H1 (cell line): Measurements from ENCODE around the gene IBSP. TPM values are rescaled to one million over a fixed set of nuclear protein-coding genes. Genes with fewer than 3 reads are reported as not detected.

ENCODE experiments used
- CTCF ChIA-PET: fragments of 300-600 bp; sonication (Branson Sonifier 250); formaldehyde crosslinking; loops from one replicate; lab custom pipeline; 2021; ENCODE audit not compliant: partially characterized antibody; lab: Charles Lee
- POLR2A ChIA-PET: fragments of 300-600 bp; sonication (Branson Sonifier 250); formaldehyde crosslinking; loops from one replicate; lab custom pipeline; 2021; ENCODE audit warnings: inconsistent platforms; ENCODE audit not compliant: partially characterized antibody; lab: Charles Lee
- DNase-seq, 2 experiments: peaks; one replicate each; pipeline versions ENCODE4 v3.0.0 to v3.0.0-alpha.2; 2010 to 2022; ENCODE audit warnings: low spot score in 2 of 2, low read depth in 1 of 2, mixed read lengths in 1 of 2
- FAIRE-seq: peaks from 2 replicates; lab custom pipeline; 2011; peaks lifted over from hg19 to GRCh38; lab: Jason Lieb, UNC
- H2AFZ ChIP-seq: 2 replicates; pipeline ENCODE4 v1.8.1; 2012; ENCODE audit warnings: low read length, inconsistent platforms
- H2AK5ac ChIP-seq: 2 replicates; pipeline ENCODE4 v1.6.1; 2013; ENCODE audit warnings: low read depth, low read length
- H2BK120ac ChIP-seq: replicated peaks from 2 replicates; pipeline ENCODE3; 2013; ENCODE audit warnings: low read depth, low read length, inconsistent platforms
- H2BK12ac ChIP-seq: 2 replicates; pipeline ENCODE4 v1.6.1; 2013; ENCODE audit warnings: low read depth, low read length
- H2BK15ac ChIP-seq: 2 replicates; pipeline ENCODE4 v1.6.1; 2013; ENCODE audit warnings: low read length
- H2BK20ac ChIP-seq: 2 replicates; pipeline ENCODE4 v1.6.1; 2013; ENCODE audit warnings: low read length
- H2BK5ac ChIP-seq: 2 replicates; pipeline ENCODE4 v1.6.1; 2013; ENCODE audit warnings: low read depth, low read length
- H3K14ac ChIP-seq: 2 replicates; pipeline ENCODE4 v1.6.1; 2013; ENCODE audit warnings: inconsistent platforms; ENCODE audit not compliant: insufficient read length
- H3K18ac ChIP-seq: 2 replicates; pipeline ENCODE4 v1.6.1; 2013; ENCODE audit warnings: low read length; ENCODE audit errors: extremely low read depth
- H3K23ac ChIP-seq: 2 replicates; pipeline ENCODE4 v1.6.1; 2013; ENCODE audit warnings: inconsistent platforms; ENCODE audit not compliant: insufficient read length
- H3K23me2 ChIP-seq: 2 replicates; pipeline ENCODE4 v1.6.1; 2013; ENCODE audit warnings: low read depth, low read length
- H3K27ac ChIP-seq: 2 replicates; pipeline ENCODE4 v1.6.1; 2011; ENCODE audit warnings: low read depth, low read length, inconsistent platforms
- H3K27me3 ChIP-seq, 4 experiments: replicated peaks in 1 of 4; 1 replicate in 1 of 4; 2 replicates in 3 of 4; pipeline versions ENCODE4 v1.6.1 to v1.8.1; 2011 to 2013; ENCODE audit warnings: low read length in 3 of 4, mild to moderate bottlenecking in 3 of 4, inconsistent platforms in 2 of 4, mixed read lengths in 2 of 4, moderate library complexity in 1 of 4; ENCODE audit not compliant: control insufficient read depth in 3 of 4, insufficient read depth in 3 of 4; ENCODE audit errors: extremely low read depth in 1 of 4
- H3K36me3 ChIP-seq, 4 experiments: 2 replicates each; pipeline versions ENCODE4 v1.6.1 to v1.8.1; 2011 to 2013; ENCODE audit warnings: mild to moderate bottlenecking in 4 of 4, low read length in 3 of 4, moderate library complexity in 2 of 4, control low read depth in 1 of 4, inconsistent platforms in 1 of 4; ENCODE audit not compliant: insufficient read depth in 4 of 4, control insufficient read depth in 2 of 4
- H3K4ac ChIP-seq: replicated peaks from 2 replicates; pipeline ENCODE3; 2013; ENCODE audit warnings: low read length, low read depth, mixed read lengths, inconsistent platforms; ENCODE audit not compliant: insufficient read length
- H3K4me1 ChIP-seq, 4 experiments: replicated peaks in 1 of 4; 1 replicate in 1 of 4; 2 replicates in 3 of 4; pipeline versions ENCODE4 v1.6.1 to v1.8.1; 2011 to 2013; ENCODE audit warnings: low read length in 3 of 4, inconsistent platforms in 2 of 4, mixed read lengths in 1 of 4; ENCODE audit not compliant: insufficient read depth in 4 of 4, control insufficient read depth in 3 of 4
- H3K4me2 ChIP-seq, 2 experiments: 2 replicates each; pipeline versions ENCODE4 v1.6.1 to v1.8.1; 2011 to 2013; ENCODE audit warnings: low read depth in 2 of 2, low read length in 2 of 2, control low read depth in 1 of 2, inconsistent platforms in 1 of 2, mild to moderate bottlenecking in 1 of 2; ENCODE audit not compliant: insufficient read depth in 1 of 2
- H3K4me3 ChIP-seq, 4 experiments: fragments of 200-600, 300-600 bp in 1 of 4; sonication (generic), shearing (Covaris generic), sonication (Bioruptor Twin) in 1 of 4; 2 replicates each; pipeline versions ENCODE4 v1.5.1 to v1.8.1; 2011 to 2016; ENCODE audit warnings: low read length in 4 of 4, low read depth in 3 of 4, control low read depth in 2 of 4, inconsistent platforms in 2 of 4, mild to moderate bottlenecking in 2 of 4, mixed read lengths in 1 of 4, moderate library complexity in 1 of 4; ENCODE audit not compliant: insufficient read depth in 2 of 4; ENCODE audit errors: extremely low read depth in 1 of 4
- H3K56ac ChIP-seq: replicated peaks from 2 replicates; pipeline ENCODE3; 2013; ENCODE audit warnings: low read depth, mild to moderate bottlenecking, mixed read lengths, low read length, inconsistent platforms; ENCODE audit not compliant: insufficient read length
- H3K79me1 ChIP-seq: 2 replicates; pipeline ENCODE4 v1.6.1; 2013; ENCODE audit warnings: low read depth, low read length, control low read depth
- H3K79me2 ChIP-seq, 2 experiments: 2 replicates each; pipeline versions ENCODE4 v1.6.1 to v1.8.1; 2012 to 2013; ENCODE audit warnings: low read length in 2 of 2, mild to moderate bottlenecking in 2 of 2, inconsistent platforms in 1 of 2; ENCODE audit not compliant: insufficient read depth in 2 of 2, control insufficient read depth in 1 of 2
- H3K9ac ChIP-seq, 4 experiments: replicated peaks in 1 of 4; 1 replicate in 1 of 4; 2 replicates in 3 of 4; pipeline versions ENCODE4 v1.6.1 to v1.8.1; 2011 to 2013; ENCODE audit warnings: low read depth in 3 of 4, low read length in 3 of 4, control low read depth in 2 of 4, mild to moderate bottlenecking in 2 of 4, moderate library complexity in 2 of 4, inconsistent platforms in 1 of 4; ENCODE audit errors: extremely low read depth in 1 of 4
- H3K9me3 ChIP-seq, 2 experiments: 2 replicates each; pipeline versions ENCODE4 v1.6.1 to v1.8.1; 2012 to 2013; ENCODE audit warnings: mild to moderate bottlenecking in 2 of 2, moderate library complexity in 2 of 2, control low read depth in 1 of 2, inconsistent platforms in 1 of 2, low read depth in 1 of 2, low read length in 1 of 2, mixed read lengths in 1 of 2; ENCODE audit not compliant: insufficient read depth in 2 of 2
- H4K20me1 ChIP-seq, 2 experiments: replicated peaks in 1 of 2; 2 replicates each; pipeline versions ENCODE3 to v1.8.1; 2011 to 2013; ENCODE audit warnings: inconsistent platforms in 2 of 2, low read length in 2 of 2, mild to moderate bottlenecking in 1 of 2; ENCODE audit not compliant: insufficient read depth in 2 of 2, control insufficient read depth in 1 of 2
- H4K5ac ChIP-seq: 2 replicates; pipeline ENCODE4 v1.6.1; 2013; ENCODE audit warnings: low read length, low read depth, mixed read lengths, inconsistent platforms; ENCODE audit not compliant: insufficient read length
- H4K8ac ChIP-seq: 2 replicates; pipeline ENCODE4 v1.8.0; 2013; ENCODE audit warnings: mild to moderate bottlenecking, moderate library complexity, low read length, inconsistent platforms; ENCODE audit not compliant: insufficient read depth; ENCODE audit errors: extremely low read depth
- H4K91ac ChIP-seq: replicated peaks from 2 replicates; pipeline ENCODE3; 2013; ENCODE audit warnings: low read length, mixed read lengths, inconsistent platforms; ENCODE audit not compliant: insufficient read length
- BRCA1 ChIP-seq: IDR thresholded peaks from 2 replicates; pipeline ENCODE4 v1.6.1; 2012; ENCODE audit warnings: low read depth, low read length, improper control_type of control experiment
- CEBPB ChIP-seq: IDR thresholded peaks from 2 replicates; pipeline ENCODE4 v1.6.1; 2012; ENCODE audit warnings: low read depth, low read length
- CTCF ChIP-seq, 3 experiments: IDR thresholded peaks; 1 replicate in 2 of 3; 2 replicates in 1 of 3; pipeline versions ENCODE4 v1.5.1 to v1.6.1; 2011; ENCODE audit warnings: low read length in 3 of 3, mild to moderate bottlenecking in 3 of 3, inconsistent platforms in 2 of 3, low read depth in 1 of 3, moderate library complexity in 1 of 3; ENCODE audit not compliant: insufficient read depth in 1 of 3; ENCODE audit errors: control extremely low read depth in 1 of 3
- RAD21 ChIP-seq, 2 experiments: IDR thresholded peaks in 1 of 2; conservative IDR thresholded peaks in 1 of 2; 2 replicates each; pipeline ENCODE4 v1.6.1; 2011; ENCODE audit warnings: low read depth in 2 of 2, low read length in 2 of 2, improper control_type of control experiment in 1 of 2, inconsistent platforms in 1 of 2, mild to moderate bottlenecking in 1 of 2, moderate library complexity in 1 of 2
- TAF1 ChIP-seq: IDR thresholded peaks from 2 replicates; pipeline ENCODE4 v1.6.1; 2011; ENCODE audit warnings: mild to moderate bottlenecking, low read depth, low read length
- TBP ChIP-seq: IDR thresholded peaks from 2 replicates; pipeline ENCODE4 v1.6.1; 2011; ENCODE audit warnings: low read depth, low read length, improper control_type of control experiment
- WGBS, 2 experiments: shearing (Covaris generic) in 1 of 2; methylation state at CpG; one replicate each; pipeline versions ENCODE4 v1.1.6 to v1.1.7; 2013 to 2015; ENCODE audit warnings: low lambda C conversion rate in 2 of 2, mixed read lengths in 2 of 2, inconsistent platforms in 1 of 2, low coverage in 1 of 2, missing lambda C conversion rate in 1 of 2; ENCODE audit not compliant: insufficient replicate concordance in 2 of 2, insufficient coverage in 1 of 2, insufficient read length in 1 of 2; ENCODE audit errors: extremely low coverage in 1 of 2, missing lambda C conversion rate in 1 of 2; 5-methylcytosine and 5-hydroxymethylcytosine counted together
- polyA plus RNA-seq, 7 experiments: library from polyadenylated mRNA; depleted of rRNA in 3 of 7; stranded (reverse) in 5 of 7; unstranded in 2 of 7; fragments of >200 nt in 5 of 7; fragments of 200-250 nt in 2 of 7; gene quantifications; 1 replicate in 5 of 7; 2 replicates in 1 of 7; 4 replicates in 1 of 7; pipeline versions ENCODE4 v1.2.1 to v1.2.3, GENCODE V29; 2011 to 2013; ENCODE audit warnings: missing spikeins in 2 of 7, mixed read lengths in 2 of 7
- total RNA-seq: library from RNA; stranded (reverse); fragmentation: NEBNext Ultra II Directional; extraction: Animal tissue kit (Norgen Biotek cat#: 25700); gene quantifications from 2 replicates; pipeline ENCODE4 v1.2.1, GENCODE V29; 2021

The IBSP gene
- total and polyA plus RNA-seq, 2 of the 8 experiments (the other 6 are each of a cell fraction or from before 2014, with no cell fraction given), result not detected

- no peak overlapping the region for H3K18ac ChIP-seq
- H3K56ac ChIP-seq, result no peak overlapping the region
- ChIA-PET CTCF (interaction anchor here (0.6 to 7.0 kb wide), 63 partner anchors 10 to 525 kb away, joined by 3 to 109 read pairs (median 5); partner anchors contain the start of genes DMP1 and SPARCL1), POLR2A (interaction anchor here (1.0 to 1.3 kb wide), 3 partner anchors 11 to 159 kb away, joined by 3 to 11 read pairs (median 5); no protein-coding TSS in a partner anchor)
- H2BK5ac ChIP-seq, result no peak overlapping the region
- H4K8ac ChIP-seq, result no peak overlapping the region
- DNase-seq (no peak), FAIRE-seq (no peak)
- no peak overlapping the region for H2BK12ac ChIP-seq
- no peak overlapping the region for H2BK15ac ChIP-seq
- H4K5ac ChIP-seq, result no peak overlapping the region
- no peak overlapping the region for H3K4ac ChIP-seq
- no peak for TF ChIP-seq CEBPB
- TF ChIP-seq CTCF (IDR thresholded peaks at IDR 0.05; ENCODE audit: control extremely low read depth in 1 of 3, insufficient read depth in 1 of 3, low read depth in 1 of 3, low read length in 3 of 3), result peak; percentile 50 to 69 (median 56)
- TF ChIP-seq RAD21 (IDR thresholded peaks at IDR 0.05 in 1 of 2, conservative IDR thresholded peaks at IDR 0.05 in 1 of 2; ENCODE audit: low read depth in 2 of 2, low read length in 2 of 2), result peak; percentile 65 to 77
- no peak for TF ChIP-seq TAF1
- no peak for TF ChIP-seq BRCA1
- TF ChIP-seq TBP, result no peak
- no peaks in the 10 kb centered on the region for H4K20me1 ChIP-seq
- H3K9me3 ChIP-seq, result no peaks in the 10 kb centered on the region
- 82% methylated on average over 6 of the region's 6 CpGs; no CpG with 5 or more reads in 1 of the 2 experiments for WGBS, 2 experiments
- no peaks in the 10 kb centered on the region for H3K36me3 ChIP-seq
- no peak overlapping the region for H3K9ac ChIP-seq
- no peak overlapping the region for H4K91ac ChIP-seq
- no peaks in the 10 kb centered on the region for H3K27me3 ChIP-seq
- peaks cover 0 to 10% (median 4%) of the 10 kb centered on the region in 4 experiments; a peak in 5 of 7 replicates for H3K4me1 ChIP-seq
- H2AFZ ChIP-seq, result no peak overlapping the region
- H2AK5ac ChIP-seq, result no peak overlapping the region
- no peak overlapping the region for H3K23ac ChIP-seq
- no peak overlapping the region for H3K27ac ChIP-seq
- no peak overlapping the region for H3K4me2 ChIP-seq
- no peaks in the 10 kb centered on the region for H3K23me2 ChIP-seq
- no peak overlapping the region for H2BK20ac ChIP-seq
- H3K14ac ChIP-seq, result no peak overlapping the region
- no peak overlapping the region for H3K4me3 ChIP-seq
- H2BK120ac ChIP-seq, result no peak overlapping the region
- H3K79me1 ChIP-seq, result no peaks in the 10 kb centered on the region
- no peaks in the 10 kb centered on the region for H3K79me2 ChIP-seq
Measured at GRCh38 chr4:87838205-87838604, 38.9 kb downstream of the IBSP start.
